Psoas muscle (tissue), 8 donors: ENCODE measurements around the gene APBB3. TPM values are rescaled to one million over a fixed set of nuclear protein-coding genes. Genes with fewer than 3 reads are reported as not detected.

Experiments
- ATAC-seq, 4 donors: fragments of 200-7000 bp; cut with Tn5 transposase; one replicate each; pipeline ENCODE4 v1.9.1; 2020; ENCODE audit warnings: moderate library complexity in 3 of 4, mild to moderate bottlenecking in 2 of 4
- DNase-seq, 2 donors: peaks; one replicate each; pipeline ENCODE4 v3.0.0-alpha.2; 2020
- H3K27ac ChIP-seq: fragments of 200-600 bp; one replicate; pipeline ENCODE4 v1.8.0; 2022
- H3K27me3 ChIP-seq, 3 donors: fragments of 200-600 bp in 1 of 3; one replicate each; pipeline versions ENCODE4 v1.6.1 to v1.8.0; 2013 to 2022; ENCODE audit warnings: low read length in 2 of 3, mild to moderate bottlenecking in 2 of 3, moderate library complexity in 1 of 3; ENCODE audit not compliant: insufficient read depth in 3 of 3
- H3K36me3 ChIP-seq, 2 donors: fragments of 200-600 bp in 1 of 2; one replicate each; pipeline versions ENCODE4 v1.6.1 to v1.8.0; 2013 to 2022; ENCODE audit warnings: low read depth in 1 of 2, mild to moderate bottlenecking in 1 of 2, moderate library complexity in 1 of 2; ENCODE audit not compliant: insufficient read depth in 1 of 2
- H3K4me1 ChIP-seq: fragments of 200-600 bp; one replicate; pipeline ENCODE4 v1.8.0; 2022
- H3K4me3 ChIP-seq: fragments of 200-600 bp; one replicate; pipeline ENCODE4 v1.8.0; 2022; ENCODE audit warnings: mild to moderate bottlenecking
- H3K9me3 ChIP-seq: fragments of 200-600 bp; one replicate; pipeline ENCODE4 v1.8.0; 2022
- WGBS, 3 donors: extraction: QIAGEN DNeasy Blood & Tissue Kit; methylation state at CpG; one replicate each; pipeline versions ENCODE4 v1.1.6 to v1.1.7; 2013; 5-methylcytosine and 5-hydroxymethylcytosine counted together
- intact Hi-C, 2 donors: fragments of 100-400 bp; cut with DNase I; formaldehyde crosslinking; loops; one replicate each; pipeline versions ENCODE4 v1.11.0 to v1.14.2; 2022
- polyA plus RNA-seq, 3 donors: library from polyadenylated mRNA; stranded (reverse); fragments of 200-250 nt; gene quantifications; one replicate each; pipeline ENCODE4 v1.2.3, GENCODE V29; 2013
- total RNA-seq, 4 donors: library from RNA; stranded (reverse); fragmentation: NEBNext Ultra II Directional in 2 of 4; extraction: Animal tissue kit (Norgen Biotek cat#: 25700) in 2 of 4; gene quantifications; one replicate each; pipeline versions ENCODE4 v1.2.1 to v1.2.4, GENCODE V29; 2021 to 2023
- TF ChIP-seq, protein P1 (sequence below): fragments of 200-600 bp; IDR thresholded peaks from one replicate; pipeline ENCODE4 v1.8.0; 2022; ENCODE audit warnings: antibody characterized with exemption
- donor health status: healthy with polysubstance abuse.
- donor health status: DM: no; HTN: no; CAD: no; lungs with moderate emphysema.
- donor health status: Bipolar disorder and iron deficiency.
- donor health status: healthy.
- donor health status: DM: yes; HTN: yes; CAD: no.
- donor health status: DM: no; HTN: no; CAD: no.
- donor health status: DM: no; HTN: no; CAD: no.
- donor health status: DM: yes; HTN: yes; CAD: no.

APBB3 gene
- total and polyA plus RNA-seq, 7 donors: 4.3 to 25.4 (median 9.5) TPM

DNA sequence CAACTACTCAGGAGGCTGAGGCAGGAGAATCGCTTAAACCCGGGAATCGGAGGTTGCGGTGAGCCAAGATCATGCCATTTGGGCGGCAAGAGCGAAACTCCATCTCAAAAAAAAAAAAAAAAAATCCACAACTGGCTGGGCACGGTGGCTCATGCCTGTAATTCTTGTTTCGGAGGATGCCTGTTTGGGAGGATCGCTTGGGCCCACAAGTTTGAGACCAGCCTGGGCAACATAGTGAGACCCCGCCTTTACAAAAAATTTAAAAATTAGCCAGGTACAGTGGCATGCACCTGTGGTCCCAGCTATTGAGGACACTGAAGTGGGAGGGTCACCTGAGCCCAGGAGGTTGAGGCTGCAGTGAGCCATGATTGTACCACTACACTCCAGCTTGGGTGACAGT, 18.8 kb downstream of the APBB3 start:
- Histone ChIP-seq H3K9me3 (no peaks in the 10 kb centered on the region), H3K36me3 (peaks cover 11 to 64% of the 10 kb centered on the region in 2 donors), H3K4me1 (peaks cover 42% of the 10 kb centered on the region), H3K27me3 (no peaks in the 10 kb centered on the region), H3K4me3 (no peak overlapping the region), H3K27ac (no peak overlapping the region)
- WGBS, 3 donors: 96 to 99% (median 97%) methylated on average over 10 of the region's 10 CpGs
- intact Hi-C loops: loop anchor here (2.0 kb wide), 2 partner anchors 93 to 145 kb away; partner anchors contain the start of genes TMCO6 (in 2 of the 2) and ANKHD1 (in 1 of the 2)
- ATAC-seq (no peak), DNase-seq (no peak)
- TF ChIP-seq, protein P1, sequence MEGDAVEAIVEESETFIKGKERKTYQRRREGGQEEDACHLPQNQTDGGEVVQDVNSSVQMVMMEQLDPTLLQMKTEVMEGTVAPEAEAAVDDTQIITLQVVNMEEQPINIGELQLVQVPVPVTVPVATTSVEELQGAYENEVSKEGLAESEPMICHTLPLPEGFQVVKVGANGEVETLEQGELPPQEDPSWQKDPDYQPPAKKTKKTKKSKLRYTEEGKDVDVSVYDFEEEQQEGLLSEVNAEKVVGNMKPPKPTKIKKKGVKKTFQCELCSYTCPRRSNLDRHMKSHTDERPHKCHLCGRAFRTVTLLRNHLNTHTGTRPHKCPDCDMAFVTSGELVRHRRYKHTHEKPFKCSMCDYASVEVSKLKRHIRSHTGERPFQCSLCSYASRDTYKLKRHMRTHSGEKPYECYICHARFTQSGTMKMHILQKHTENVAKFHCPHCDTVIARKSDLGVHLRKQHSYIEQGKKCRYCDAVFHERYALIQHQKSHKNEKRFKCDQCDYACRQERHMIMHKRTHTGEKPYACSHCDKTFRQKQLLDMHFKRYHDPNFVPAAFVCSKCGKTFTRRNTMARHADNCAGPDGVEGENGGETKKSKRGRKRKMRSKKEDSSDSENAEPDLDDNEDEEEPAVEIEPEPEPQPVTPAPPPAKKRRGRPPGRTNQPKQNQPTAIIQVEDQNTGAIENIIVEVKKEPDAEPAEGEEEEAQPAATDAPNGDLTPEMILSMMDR: no peak

DNA sequence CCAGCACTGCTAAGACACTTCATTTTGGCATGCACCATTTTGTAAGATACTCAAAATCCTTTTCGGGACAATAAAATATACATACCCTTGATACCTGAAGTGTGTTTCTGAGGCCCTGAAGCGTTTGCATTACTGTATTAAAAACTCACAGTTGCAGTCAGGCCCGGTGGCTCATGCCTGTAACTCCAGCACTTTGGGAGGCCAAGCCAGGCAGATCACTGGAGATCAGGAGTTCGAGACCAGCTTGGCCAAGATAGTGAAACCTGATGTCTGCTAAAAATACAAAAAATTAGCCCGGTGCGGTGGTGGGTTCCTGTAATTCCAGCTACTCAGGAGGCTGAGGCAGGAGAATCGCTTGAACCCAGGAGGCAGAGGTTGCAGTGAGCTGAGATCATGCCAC, 19.4 kb downstream of the APBB3 start:
- no peak for ATAC-seq
- Histone ChIP-seq H3K36me3 (peaks cover 6 to 64% of the 10 kb centered on the region in 2 donors), H3K4me1 (peaks cover 36% of the 10 kb centered on the region), H3K27ac (no peak overlapping the region), H3K9me3 (no peaks in the 10 kb centered on the region), H3K4me3 (no peak overlapping the region), H3K27me3 (no peaks in the 10 kb centered on the region)
- WGBS, 3 donors: 90 to 98% (median 97%) methylated on average over 7 of the region's 7 CpGs
- no peak for DNase-seq
- intact Hi-C loops: no loop called here
- TF ChIP-seq, protein P1: no peak

DNA sequence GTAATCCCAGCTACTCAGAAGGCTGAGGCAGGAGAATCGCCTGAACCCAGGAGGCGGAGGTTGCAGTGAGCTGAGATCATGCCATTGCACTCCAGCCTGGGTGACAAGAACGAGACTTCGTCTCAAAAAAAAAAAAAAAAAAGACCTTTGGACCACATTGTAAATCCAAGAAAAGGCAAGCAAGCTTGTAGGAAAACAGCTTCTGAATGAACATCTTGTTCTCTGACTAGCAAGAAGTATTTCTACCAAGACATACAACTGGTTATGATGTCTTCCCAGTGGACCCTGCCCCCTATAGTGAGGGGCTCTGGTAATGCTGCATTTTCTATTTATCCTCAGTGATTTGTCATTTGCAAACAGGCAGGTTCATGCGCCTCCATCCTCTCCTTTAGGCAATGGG, 21.4 kb downstream of the APBB3 start:
- TF ChIP-seq, protein P1: no peak
- DNase-seq (no peak), ATAC-seq (no peak)
- no peaks in the 10 kb centered on the region for H3K27me3 ChIP-seq
- intact Hi-C loops: no loop called here
- no peak overlapping the region for H3K27ac ChIP-seq
- peaks cover 9 to 80% of the 10 kb centered on the region in 2 donors for H3K36me3 ChIP-seq
- peaks cover 16% of the 10 kb centered on the region for H3K4me1 ChIP-seq
- no peak overlapping the region for H3K4me3 ChIP-seq
- no peaks in the 10 kb centered on the region for H3K9me3 ChIP-seq
- WGBS, 3 donors: 91 to 98% (median 97%) methylated on average over 4 to 5 of the region's 5 CpGs

DNA sequence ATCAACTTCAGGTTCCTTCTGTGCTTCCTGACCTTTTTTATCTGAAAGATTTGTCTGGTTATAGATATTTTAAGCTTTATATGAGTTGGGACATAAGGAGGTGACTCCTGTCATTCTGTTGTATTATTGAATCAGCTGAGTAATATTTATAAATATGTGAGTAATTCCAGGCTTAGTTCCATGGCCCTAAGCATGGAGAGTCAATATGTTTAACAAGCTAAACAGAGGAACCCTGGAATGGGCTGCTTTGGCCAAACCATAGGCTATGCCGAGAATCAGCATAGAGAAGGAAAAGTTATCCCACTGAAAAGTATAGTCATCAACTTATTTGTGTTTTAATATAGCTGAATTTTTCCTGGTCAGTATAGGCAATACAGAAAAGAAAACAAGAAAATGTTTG, 24.2 kb downstream of the APBB3 start:
- ATAC-seq (no peak), DNase-seq (no peak)
- no peaks in the 10 kb centered on the region for H3K9me3 ChIP-seq
- peaks cover 12 to 99% of the 10 kb centered on the region in 2 donors for H3K36me3 ChIP-seq
- H3K27me3 ChIP-seq: no peaks in the 10 kb centered on the region
- H3K4me1 ChIP-seq: no peaks in the 10 kb centered on the region
- intact Hi-C loops: no loop called here
- no peak overlapping the region for H3K27ac ChIP-seq
- TF ChIP-seq, protein P1: no peak
- 84 to 95% (median 86%) methylated on average over 1 of the region's 1 CpG for WGBS, 3 donors
- no peak overlapping the region for H3K4me3 ChIP-seq

DNA sequence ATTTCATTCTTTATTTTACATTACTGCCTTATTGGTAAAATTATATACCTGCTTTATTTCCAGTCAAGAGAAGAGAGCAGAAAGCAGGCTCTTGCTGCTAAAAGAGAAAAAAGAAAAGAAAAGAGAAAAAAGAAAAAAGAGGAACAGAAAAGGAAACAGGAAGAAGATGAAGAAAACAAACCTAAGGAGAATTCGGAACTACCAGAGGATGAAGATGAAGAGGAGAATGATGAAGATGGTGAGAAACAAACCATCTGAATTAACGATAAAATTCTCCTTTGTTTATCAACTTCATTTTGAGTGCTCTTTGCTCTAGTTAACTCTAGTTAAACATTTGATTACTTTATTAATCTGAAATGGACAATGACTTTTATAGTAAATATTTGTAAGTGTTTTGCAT, 40.4 kb downstream of the APBB3 start:
- no peaks in the 10 kb centered on the region for H3K27me3 ChIP-seq
- WGBS, 3 donors: 91 to 98% (median 95%) methylated on average over 2 of the region's 2 CpGs
- peaks cover 3 to 81% of the 10 kb centered on the region in 2 donors for H3K36me3 ChIP-seq
- ATAC-seq: no peak
- DNase-seq: no peak
- H3K4me1 ChIP-seq: no peaks in the 10 kb centered on the region
- TF ChIP-seq, protein P1: no peak
- H3K27ac ChIP-seq: no peak overlapping the region
- intact Hi-C loops: no loop called here
- H3K4me3 ChIP-seq: no peak overlapping the region
- no peaks in the 10 kb centered on the region for H3K9me3 ChIP-seq
